ENCODE measurements around the gene STARD9. TPM values are rescaled to one million over a fixed set of nuclear protein-coding genes. Genes with fewer than 3 reads are reported as not detected.

The STARD9 gene
- total and polyA plus RNA-seq, 9 of the 15 experiments (the other 6 are each of a cell fraction or from before 2014, with no cell fraction given): 0.45 to 6.0 (median 3.6) TPM

DNA sequence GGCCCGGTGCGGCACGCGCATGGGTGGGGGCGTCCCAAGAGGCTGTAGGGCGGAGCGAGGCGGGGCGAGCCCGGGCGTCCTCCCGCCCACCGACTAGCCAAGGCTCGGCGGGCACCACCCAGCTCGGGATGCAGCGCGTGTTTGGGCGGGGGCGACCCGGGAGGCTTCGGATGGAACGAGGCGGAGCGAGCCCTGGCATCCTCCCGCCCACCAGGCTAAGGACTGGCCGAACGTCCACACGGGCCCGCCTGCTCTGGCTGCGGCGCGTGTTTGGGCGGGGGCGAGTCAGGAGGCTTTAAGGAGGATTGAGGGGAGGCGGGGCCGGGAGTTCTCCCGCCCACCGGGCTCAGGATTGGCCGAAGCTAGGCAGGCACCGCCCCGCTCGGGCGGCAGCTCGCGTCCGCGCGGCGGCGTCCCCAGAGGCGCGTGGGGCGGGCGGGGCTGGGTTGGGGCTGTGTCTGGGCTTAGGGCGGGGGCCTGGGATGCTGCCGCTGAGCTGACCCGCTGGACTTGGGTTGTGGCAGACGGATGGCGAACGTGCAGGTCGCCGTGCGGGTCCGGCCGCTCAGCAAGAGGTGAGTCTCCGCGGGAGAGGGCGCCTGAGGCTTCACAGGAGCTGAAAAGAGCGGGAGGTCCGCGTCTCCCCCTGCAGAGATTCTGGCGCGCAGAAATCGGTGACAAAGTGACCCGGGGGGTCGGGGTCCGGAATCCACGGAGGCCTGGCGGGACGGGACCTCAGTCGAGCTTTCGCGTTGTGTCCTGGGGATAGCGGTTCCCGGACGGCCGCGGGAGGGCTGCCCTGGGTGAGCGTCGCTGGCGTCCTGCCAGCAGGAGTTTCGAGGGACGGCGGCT is at the start of gene STARD9 (continued):
- TF ChIP-seq SRSF9 (IDR thresholded peaks at IDR 0.05; ENCODE audit: borderline replicate concordance, low read depth, low read length): no peak
- TF ChIP-seq YBX1 (IDR thresholded peaks at IDR 0.05): no peak
- no peak for TF ChIP-seq NR2C1 (IDR thresholded peaks at IDR 0.05)
- no peak for TF ChIP-seq NR2C1 (tag; IDR thresholded peaks at IDR 0.05)
- TF ChIP-seq, protein P1, sequence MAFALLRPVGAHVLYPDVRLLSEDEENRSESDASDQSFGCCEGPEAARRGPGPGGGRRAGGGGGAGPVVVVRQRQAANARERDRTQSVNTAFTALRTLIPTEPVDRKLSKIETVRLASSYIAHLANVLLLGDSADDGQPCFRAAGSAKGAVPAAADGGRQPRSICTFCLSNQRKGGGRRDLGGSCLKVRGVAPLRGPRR (CRISPR knock-in tag; IDR thresholded peaks at IDR 0.05): no peak
- no peak for TF ChIP-seq IRF2 (CRISPR knock-in tag; IDR thresholded peaks at IDR 0.05)
- TF ChIP-seq, protein P2, sequence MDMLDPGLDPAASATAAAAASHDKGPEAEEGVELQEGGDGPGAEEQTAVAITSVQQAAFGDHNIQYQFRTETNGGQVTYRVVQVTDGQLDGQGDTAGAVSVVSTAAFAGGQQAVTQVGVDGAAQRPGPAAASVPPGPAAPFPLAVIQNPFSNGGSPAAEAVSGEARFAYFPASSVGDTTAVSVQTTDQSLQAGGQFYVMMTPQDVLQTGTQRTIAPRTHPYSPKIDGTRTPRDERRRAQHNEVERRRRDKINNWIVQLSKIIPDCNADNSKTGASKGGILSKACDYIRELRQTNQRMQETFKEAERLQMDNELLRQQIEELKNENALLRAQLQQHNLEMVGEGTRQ (CRISPR knock-in tag; IDR thresholded peaks at IDR 0.05): no peak; the same call in 1 of the 2 replicates
- TF ChIP-seq ZKSCAN8 (CRISPR knock-in tag; IDR thresholded peaks at IDR 0.05): no peak
- no peak for TF ChIP-seq SRSF3 (IDR thresholded peaks at IDR 0.05; ENCODE audit: insufficient read depth, low read length)
- TF ChIP-seq ZNF696 (CRISPR knock-in tag; conservative IDR thresholded peaks at IDR 0.05): no peak
- no peak for TF ChIP-seq TFE3 (CRISPR knock-in tag; IDR thresholded peaks at IDR 0.05)
- no peak for TF ChIP-seq CREBBP (IDR thresholded peaks at IDR 0.05; ENCODE audit: low read depth, low read length)
- TF ChIP-seq, protein P3, sequence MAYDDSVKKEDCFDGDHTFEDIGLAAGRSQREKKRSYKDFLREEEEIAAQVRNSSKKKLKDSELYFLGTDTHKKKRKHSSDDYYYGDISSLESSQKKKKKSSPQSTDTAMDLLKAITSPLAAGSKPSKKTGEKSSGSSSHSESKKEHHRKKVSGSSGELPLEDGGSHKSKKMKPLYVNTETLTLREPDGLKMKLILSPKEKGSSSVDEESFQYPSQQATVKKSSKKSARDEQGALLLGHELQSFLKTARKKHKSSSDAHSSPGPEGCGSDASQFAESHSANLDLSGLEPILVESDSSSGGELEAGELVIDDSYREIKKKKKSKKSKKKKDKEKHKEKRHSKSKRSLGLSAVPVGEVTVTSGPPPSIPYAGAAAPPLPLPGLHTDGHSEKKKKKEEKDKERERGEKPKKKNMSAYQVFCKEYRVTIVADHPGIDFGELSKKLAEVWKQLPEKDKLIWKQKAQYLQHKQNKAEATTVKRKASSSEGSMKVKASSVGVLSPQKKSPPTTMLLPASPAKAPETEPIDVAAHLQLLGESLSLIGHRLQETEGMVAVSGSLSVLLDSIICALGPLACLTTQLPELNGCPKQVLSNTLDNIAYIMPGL (CRISPR knock-in tag; IDR thresholded peaks at IDR 0.05): no peak; the same call in 1 of the 2 replicates
- TF ChIP-seq TCF7 (IDR thresholded peaks at IDR 0.05; ENCODE audit: borderline replicate concordance): no peak
- TF ChIP-seq CHD4 (IDR thresholded peaks at IDR 0.05; ENCODE audit: insufficient read depth, insufficient replicate concordance, low read depth, low read length, poor library complexity, severe bottlenecking): no peak
- no peak for TF ChIP-seq NCOA1 (IDR thresholded peaks at IDR 0.05; ENCODE audit: low read depth)
- no peak for TF ChIP-seq ZNF77 (CRISPR knock-in tag; IDR thresholded peaks at IDR 0.05)
- TF ChIP-seq NR4A1 (CRISPR knock-in tag; IDR thresholded peaks at IDR 0.05): peak; percentile 77; the same call in 1 of the 2 replicates
- no peak for TF ChIP-seq NR4A1 (tag; IDR thresholded peaks at IDR 0.05)
- no peak for TF ChIP-seq ZNF282 (CRISPR knock-in tag; IDR thresholded peaks at IDR 0.05)
- TF ChIP-seq, protein P4, sequence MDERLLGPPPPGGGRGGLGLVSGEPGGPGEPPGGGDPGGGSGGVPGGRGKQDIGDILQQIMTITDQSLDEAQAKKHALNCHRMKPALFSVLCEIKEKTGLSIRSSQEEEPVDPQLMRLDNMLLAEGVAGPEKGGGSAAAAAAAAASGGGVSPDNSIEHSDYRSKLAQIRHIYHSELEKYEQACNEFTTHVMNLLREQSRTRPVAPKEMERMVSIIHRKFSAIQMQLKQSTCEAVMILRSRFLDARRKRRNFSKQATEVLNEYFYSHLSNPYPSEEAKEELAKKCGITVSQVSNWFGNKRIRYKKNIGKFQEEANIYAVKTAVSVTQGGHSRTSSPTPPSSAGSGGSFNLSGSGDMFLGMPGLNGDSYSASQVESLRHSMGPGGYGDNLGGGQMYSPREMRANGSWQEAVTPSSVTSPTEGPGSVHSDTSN (CRISPR knock-in tag; IDR thresholded peaks at IDR 0.05; ENCODE audit: low read depth): no peak
- TF ChIP-seq, protein P4 (tag; conservative IDR thresholded peaks at IDR 0.05; ENCODE audit: low read depth): no peak
